Thyroid gland (tissue), 4 donors: Measurements from ENCODE around the gene CHFR. TPM values are rescaled to one million over a fixed set of nuclear protein-coding genes. Genes with fewer than 3 reads are reported as not detected.
A peak's percentile ranks its signal among the peaks of the same experiment; 100 is the strongest.
"Not testable (repeated sequence)": the region's sequence is repeated elsewhere in the genome, so short reads cannot be mapped to it uniquely, and the experiment has no call there.

Source experiments
- DNase-seq, 2 donors: peaks; one replicate each; pipeline ENCODE4 v3.0.0-alpha.2; 2019
- H3K27ac ChIP-seq, 3 donors: fragments of 200-600 bp; sonication (generic); 1 replicate in 2 of 3; 2 replicates in 1 of 3; pipeline ENCODE4 v1.5.1; 2016 to 2019; ENCODE audit warnings: mild to moderate bottlenecking in 1 of 3, moderate library complexity in 1 of 3
- H3K27me3 ChIP-seq: fragments of 200-600 bp; sonication (generic); one replicate; pipeline ENCODE4 v1.5.1; 2019
- H3K36me3 ChIP-seq, 2 donors: fragments of 200-600 bp; sonication (generic); one replicate each; pipeline ENCODE4 v1.5.1; 2016 to 2019
- H3K4me1 ChIP-seq, 2 donors: fragments of 200-600 bp; sonication (generic); one replicate each; pipeline ENCODE4 v1.5.1; 2017 to 2019
- H3K4me3 ChIP-seq, 3 donors: fragments of 200-600 bp; sonication (generic); replicated peaks in 1 of 3; 1 replicate in 2 of 3; 2 replicates in 1 of 3; pipeline ENCODE4 v1.5.1; 2016; ENCODE audit warnings: mild to moderate bottlenecking in 1 of 3
- H3K9me3 ChIP-seq: fragments of 200-600 bp; sonication (generic); one replicate; pipeline ENCODE4 v1.5.1; 2017
- CTCF ChIP-seq, 6 experiments: fragments of 200-600 bp in 3 of 6; fragments of 450-650 bp in 3 of 6; sonication (generic) in 3 of 6; IDR thresholded peaks; one replicate each; pipeline ENCODE4 v1.5.1; 2016 to 2019; ENCODE audit warnings: antibody characterized with exemption in 6 of 6, mild to moderate bottlenecking in 2 of 6, inconsistent platforms in 1 of 6, moderate library complexity in 1 of 6
- POLR2A ChIP-seq, 2 donors: fragments of 450-650 bp; IDR thresholded peaks; one replicate each; pipeline ENCODE4 v1.6.1; 2017; ENCODE audit warnings: antibody characterized with exemption in 2 of 2, mild to moderate bottlenecking in 2 of 2, moderate library complexity in 1 of 2
- WGBS, 2 donors: methylation state at CpG; one replicate each; pipeline ENCODE4 v1.1.5; 2017; 5-methylcytosine and 5-hydroxymethylcytosine counted together
- intact Hi-C: fragments of 100-400 bp; cut with DNase I; formaldehyde crosslinking; loops from one replicate; pipeline ENCODE4 v1.15.1; 2023
- total RNA-seq, 4 donors: library from RNA; depleted of rRNA; stranded (reverse); fragments of >200 nt; gene quantifications; one replicate each; pipeline ENCODE4 v1.2.3, GENCODE V29; 2016

Gene CHFR
- total RNA-seq, 4 donors from 2014 or later, result 21.8 to 40.6 (median 27.7) TPM

GRCh38 chr12:132904718-132905328, 17.4 kb upstream of the CHFR start:
- no peak overlapping the region for H3K27ac ChIP-seq
- peak overlapping the region in 1 of 3 donors; percentile 18 for H3K4me3 ChIP-seq
- WGBS, 2 donors, result 10% methylated on average over 13 to 30 of the region's 30 CpGs
- peaks cover 7 to 13% of the 10 kb centered on the region in 2 donors for H3K4me1 ChIP-seq
- no peaks in the 10 kb centered on the region for H3K9me3 ChIP-seq
- DNase-seq, result peak; percentile 88
- TF ChIP-seq POLR2A (IDR thresholded peaks at IDR 0.05), result no peak
- peak; percentile 64 to 97 (median 89) for TF ChIP-seq CTCF (IDR thresholded peaks at IDR 0.05)
- intact Hi-C loops, result loop anchor here (10.0 kb wide), 1 partner anchor 140 kb away; the partner anchor contains the start of gene ANKLE2
- H3K36me3 ChIP-seq, result no peaks in the 10 kb centered on the region
- H3K27me3 ChIP-seq, result no peaks in the 10 kb centered on the region

- WGBS, 2 donors, result 83 to 86% methylated on average over 5 of the region's 5 CpGs
- intact Hi-C loops, result no loop called here
- no peaks in the 10 kb centered on the region for H3K9me3 ChIP-seq
- TF ChIP-seq POLR2A (IDR thresholded peaks at IDR 0.05) (no peak), CTCF (IDR thresholded peaks at IDR 0.05) (no peak)
- H3K27ac ChIP-seq, result no peak overlapping the region
- no peak for DNase-seq
- H3K36me3 ChIP-seq, result no peaks in the 10 kb centered on the region
- no peak overlapping the region for H3K4me3 ChIP-seq
- H3K4me1 ChIP-seq, result no peaks in the 10 kb centered on the region
- no peaks in the 10 kb centered on the region for H3K27me3 ChIP-seq
These were observed 11.6 kb upstream of the CHFR start for GRCh38 chr12:132899033-132899432.

GRCh38 chr12:132888852-132889251, 1.4 kb upstream of the CHFR start:
- Histone ChIP-seq H3K27ac (no peak overlapping the region), H3K4me3 (no peak overlapping the region), H3K36me3 (no peaks in the 10 kb centered on the region), H3K9me3 (no peaks in the 10 kb centered on the region), H3K4me1 (peaks cover 0 to 6% of the 10 kb centered on the region in 2 donors), H3K27me3 (no peaks in the 10 kb centered on the region)
- no peak for DNase-seq
- TF ChIP-seq CTCF (IDR thresholded peaks at IDR 0.05), result no peak
- no peak for TF ChIP-seq POLR2A (IDR thresholded peaks at IDR 0.05)
- WGBS, 2 donors, result 73 to 83% methylated on average over 3 to 6 of the region's 6 CpGs
- intact Hi-C loops, result no loop called here

GRCh38 chr12:132886529-132887477, 602 bp downstream of the CHFR start:
- Histone ChIP-seq H3K36me3 (no peaks in the 10 kb centered on the region), H3K27ac (peak overlapping the region in 1 of 3 donors; percentile 13), H3K9me3 (no peaks in the 10 kb centered on the region), H3K27me3 (no peaks in the 10 kb centered on the region), H3K4me3 (peak overlapping the region; percentile 33 to 92 (median 48)), H3K4me1 (peaks cover 0 to 6% of the 10 kb centered on the region in 2 donors)
- 17 to 37% methylated on average over 15 to 26 of the region's 64 CpGs for WGBS, 2 donors
- no peak for DNase-seq
- no peak for TF ChIP-seq POLR2A (IDR thresholded peaks at IDR 0.05)
- TF ChIP-seq CTCF (IDR thresholded peaks at IDR 0.05), result no peak
- intact Hi-C loops, result no loop called here

GRCh38 chr12:132881818-132882217, 5.6 kb downstream of the CHFR start:
- H3K36me3 ChIP-seq, result peaks cover 5 to 7% of the 10 kb centered on the region in 2 donors
- intact Hi-C loops, result no loop called here
- 84 to 94% methylated on average over 7 of the region's 7 CpGs for WGBS, 2 donors
- no peak overlapping the region for H3K27ac ChIP-seq
- TF ChIP-seq POLR2A (IDR thresholded peaks at IDR 0.05), result no peak
- TF ChIP-seq CTCF (IDR thresholded peaks at IDR 0.05), result no peak
- H3K9me3 ChIP-seq, result no peaks in the 10 kb centered on the region
- H3K4me1 ChIP-seq, result peaks cover 0 to 6% of the 10 kb centered on the region in 2 donors
- no peak for DNase-seq
- no peak overlapping the region for H3K4me3 ChIP-seq
- no peaks in the 10 kb centered on the region for H3K27me3 ChIP-seq

- H3K4me3 ChIP-seq, H3K27ac ChIP-seq, H3K9me3 ChIP-seq, H3K4me1 ChIP-seq, DNase-seq, intact Hi-C loops, H3K27me3 ChIP-seq: not testable (repeated sequence)
- 95 to 100% methylated on average over 6 to 8 of the region's 21 CpGs for WGBS, 2 donors
- H3K36me3 ChIP-seq, result peaks cover 33 to 58% of the 10 kb centered on the region in 2 donors
These were observed 12.8 kb downstream of the CHFR start for GRCh38 chr12:132874620-132875019.
